Left colon (tissue), 2 donors: ENCODE data around the gene NRG3. TPM values are rescaled to one million over a fixed set of nuclear protein-coding genes. Genes with fewer than 3 reads are reported as not detected.

Source experiments
- ATAC-seq: fragments of 200-7000 bp; cut with Tn5 transposase; one replicate; pipeline ENCODE4 v1.9.1; 2020; ENCODE audit warnings: mild to moderate bottlenecking, moderate library complexity
- DNase-seq, 2 donors: peaks; one replicate each; pipeline ENCODE4 v3.0.0-alpha.2; 2020
- intact Hi-C, 2 donors: fragments of 100-400 bp; cut with DNase I in 1 of 2; cut with micrococcal nuclease in 1 of 2; formaldehyde crosslinking; loops; one replicate each; pipeline versions ENCODE4 v1.11.2 to v1.14.0; 2022; cut with DNase I, micrococcal nuclease
- total RNA-seq, 2 donors: library from RNA; stranded (reverse); fragmentation: NEBNext Ultra II Directional; extraction: Animal tissue kit (Norgen Biotek cat#: 25700); gene quantifications; one replicate each; pipeline ENCODE4 v1.2.1, GENCODE V29; 2021
- donor health status: DM: no; HTN: no; CAD: no.
- donor health status: DM: yes; HTN: yes; CAD: no.

Gene NRG3
- total RNA-seq, 2 donors from 2014 or later = 0.11 to 0.18 TPM

- ATAC-seq (no peak), DNase-seq (no peak)
- intact Hi-C loops = no loop called here
Observed at GRCh38 chr10:82472406-82473335, 597.7 kb downstream of the NRG3 start.

- ATAC-seq = no peak
- intact Hi-C loops = no loop called here
- DNase-seq = no peak
Observed at GRCh38 chr10:82477776-82478175, 602.8 kb downstream of the NRG3 start.

DNA sequence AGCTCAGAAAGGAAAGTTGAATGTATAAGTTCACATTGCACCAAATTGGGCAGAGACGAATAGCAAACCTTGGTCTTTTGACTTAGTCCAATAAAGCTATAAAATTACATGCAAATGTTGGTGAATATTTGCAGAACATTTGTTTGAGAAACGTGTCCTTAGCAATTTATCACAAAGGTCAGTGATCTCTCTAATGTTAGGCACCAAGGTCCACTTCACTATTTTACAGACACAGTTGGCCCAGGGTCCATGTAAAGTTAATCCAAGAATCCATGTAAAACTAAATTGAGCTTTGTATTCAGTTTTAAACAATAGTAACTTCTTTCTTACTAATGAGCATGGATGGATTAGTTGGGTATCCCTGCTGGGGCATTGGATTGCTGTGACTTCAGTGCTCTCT lies 617.7 kb downstream of the NRG3 start:
- DNase-seq (no peak), ATAC-seq (no peak)
- intact Hi-C loops = no loop called here

- ATAC-seq (no peak), DNase-seq (no peak)
- intact Hi-C loops = no loop called here
Observed at GRCh38 chr10:82496114-82496513, 621.1 kb downstream of the NRG3 start.

DNA sequence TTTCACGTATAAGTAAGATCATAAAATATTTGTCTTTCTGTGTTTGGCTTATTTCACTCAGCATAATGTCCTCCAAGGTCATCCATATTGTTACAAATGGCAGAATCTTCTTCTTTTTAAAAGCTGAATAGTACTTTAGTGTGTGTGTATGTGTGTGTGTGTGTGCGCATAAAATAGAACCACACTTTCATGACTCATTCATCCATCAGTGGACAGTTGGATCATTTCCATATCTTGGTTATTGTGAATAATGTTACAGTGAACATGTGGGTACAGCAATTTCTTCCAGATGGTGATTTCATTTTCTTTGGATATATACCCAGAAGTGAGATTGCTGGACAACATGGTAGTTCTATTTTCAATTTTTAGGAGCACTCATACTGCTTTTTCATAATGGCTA lies 622.4 kb downstream of the NRG3 start:
- intact Hi-C loops = no loop called here
- ATAC-seq (no peak), DNase-seq (no peak)

GRCh38 chr10:82498976-82499375 lies 624.0 kb downstream of the NRG3 start:
- ATAC-seq = no peak
- intact Hi-C loops = no loop called here
- DNase-seq = no peak

DNA sequence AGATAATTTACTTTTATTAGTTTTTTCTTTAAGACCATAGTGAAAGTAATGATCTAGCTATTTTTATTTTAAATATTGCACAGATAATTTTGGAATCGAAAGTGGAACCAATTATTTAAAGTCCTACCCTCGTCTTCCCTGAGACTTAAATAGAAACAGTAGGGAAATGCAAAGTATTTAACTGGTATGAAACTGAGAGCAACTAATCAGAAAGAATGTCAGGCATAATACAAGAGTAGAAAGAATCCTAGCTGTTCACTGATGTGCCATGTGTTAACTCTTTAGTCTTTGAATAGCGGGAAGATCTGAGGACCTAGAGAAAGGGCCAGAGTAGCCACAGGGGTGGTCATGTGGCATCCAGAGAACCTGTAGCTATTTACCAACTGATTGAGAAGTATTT lies 630.0 kb downstream of the NRG3 start:
- ATAC-seq (no peak), DNase-seq (no peak)
- intact Hi-C loops = no loop called here

DNA sequence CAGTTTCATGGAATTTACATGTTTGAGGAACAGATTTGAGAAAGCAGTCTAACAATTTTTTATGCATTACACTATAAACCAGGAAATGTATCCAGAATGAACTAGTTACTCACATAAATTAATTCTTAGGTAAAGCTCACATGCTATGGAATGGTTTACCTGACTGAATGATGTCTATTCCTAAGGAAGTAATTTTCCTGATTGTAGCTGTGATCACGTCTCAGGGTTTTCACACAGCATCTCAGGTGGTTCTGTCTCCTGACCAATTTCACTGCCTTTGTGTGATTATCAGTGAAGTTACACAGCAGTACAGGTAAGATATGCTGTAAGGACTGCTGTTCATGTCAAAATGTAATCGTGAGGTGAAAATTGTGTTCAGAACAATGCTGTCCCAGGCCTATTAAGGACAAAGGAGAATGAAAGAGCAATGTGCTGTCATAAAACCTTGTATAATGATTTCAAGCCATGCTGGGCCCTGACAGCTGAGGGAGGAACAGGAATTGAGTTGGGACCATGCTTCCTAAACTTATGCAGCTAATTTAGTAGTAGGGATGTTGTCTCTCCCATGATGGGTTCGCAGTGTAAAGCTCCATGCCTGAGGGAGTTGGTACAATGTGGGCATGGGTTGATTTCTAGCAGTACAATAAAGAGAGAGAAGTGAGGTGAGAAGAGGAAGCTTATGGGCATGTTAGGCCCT lies 631.8 kb downstream of the NRG3 start:
- intact Hi-C loops = no loop called here
- DNase-seq (no peak), ATAC-seq (no peak)

DNA sequence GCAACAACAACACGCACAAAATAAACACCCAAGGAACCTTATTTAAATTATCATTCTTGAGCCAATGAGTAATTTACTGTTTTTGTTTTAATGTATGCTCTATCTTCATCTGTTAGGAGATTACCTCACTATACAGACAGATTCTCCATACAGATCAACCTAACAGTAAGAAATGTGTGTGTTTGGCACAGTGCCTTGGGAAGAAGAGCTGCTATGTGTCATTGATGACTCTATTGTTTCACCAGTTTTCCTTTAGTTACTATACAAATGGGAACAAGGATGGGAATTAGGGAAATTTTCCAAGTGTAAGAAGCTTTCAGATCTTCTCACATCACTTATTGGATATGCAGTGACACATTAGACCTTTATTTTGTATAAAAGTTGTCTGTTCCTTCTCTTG lies 640.3 kb downstream of the NRG3 start:
- DNase-seq = no peak
- no peak for ATAC-seq
- intact Hi-C loops = no loop called here

GRCh38 chr10:82529062-82529461 lies 654.1 kb downstream of the NRG3 start:
- DNase-seq = no peak
- ATAC-seq = no peak
- intact Hi-C loops = no loop called here

GRCh38 chr10:82535457-82535856 lies 660.5 kb downstream of the NRG3 start:
- DNase-seq (no peak), ATAC-seq (no peak)
- intact Hi-C loops = no loop called here

DNA sequence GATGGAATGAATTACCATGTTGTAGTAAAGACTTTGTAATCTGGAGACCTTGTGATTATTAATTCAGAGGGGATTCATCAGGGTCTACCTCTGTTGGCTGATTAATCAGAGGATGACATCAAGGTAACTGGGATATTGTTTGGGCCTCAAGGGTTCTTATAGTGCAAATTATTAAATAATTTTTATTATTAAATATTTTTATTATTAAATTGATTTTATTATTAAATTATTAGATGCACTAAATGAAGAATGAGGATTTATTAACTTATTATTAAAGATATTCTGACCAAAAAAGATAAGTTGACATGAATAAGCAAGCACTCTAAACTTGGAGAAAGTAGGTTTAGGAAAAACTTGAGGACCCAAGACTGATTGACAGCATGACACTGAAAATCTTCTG lies 661.7 kb downstream of the NRG3 start:
- intact Hi-C loops = no loop called here
- ATAC-seq (no peak), DNase-seq (no peak)

DNA sequence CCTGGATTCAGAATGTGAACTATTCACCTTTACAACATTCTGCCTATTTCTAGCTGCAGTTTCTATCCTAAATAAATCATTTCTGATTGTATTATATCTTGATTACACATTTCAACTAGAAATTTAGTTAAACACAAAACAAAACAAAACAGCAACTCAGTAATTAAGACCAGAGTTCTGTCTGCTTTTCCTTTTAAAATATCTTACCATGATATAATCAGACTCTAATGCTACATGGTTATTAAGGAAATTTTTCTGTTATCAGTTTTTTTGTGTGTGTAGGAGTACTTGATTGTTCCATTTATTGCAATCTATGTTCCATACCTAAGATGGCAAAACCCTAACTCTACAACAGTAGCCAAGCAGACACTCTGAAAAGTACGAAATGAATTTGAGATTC lies 663.3 kb downstream of the NRG3 start:
- intact Hi-C loops = no loop called here
- DNase-seq (no peak), ATAC-seq (no peak)

DNA sequence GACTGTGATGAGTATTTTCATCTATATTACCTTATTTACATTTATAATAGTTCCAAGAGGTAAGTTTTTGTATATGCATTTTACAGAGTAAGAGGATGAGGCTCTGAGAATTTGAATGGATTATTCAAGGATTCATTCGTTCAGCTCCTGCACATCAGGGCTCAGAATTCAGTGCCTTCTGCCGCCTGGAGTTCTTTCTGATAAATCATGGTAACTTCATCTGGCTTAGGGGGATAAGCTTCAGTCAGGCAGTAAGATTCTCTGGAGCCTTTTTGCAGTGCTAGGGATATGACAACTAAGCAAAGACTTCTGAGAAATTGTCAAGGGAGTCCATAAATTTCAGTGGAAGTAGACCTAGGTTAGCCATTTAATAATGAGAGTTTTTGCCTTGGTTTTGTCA lies 668.6 kb downstream of the NRG3 start:
- ATAC-seq = no peak
- no peak for DNase-seq
- intact Hi-C loops = no loop called here

GRCh38 chr10:82544377-82544776 lies 669.4 kb downstream of the NRG3 start:
- DNase-seq (no peak), ATAC-seq (no peak)
- intact Hi-C loops = no loop called here

DNA sequence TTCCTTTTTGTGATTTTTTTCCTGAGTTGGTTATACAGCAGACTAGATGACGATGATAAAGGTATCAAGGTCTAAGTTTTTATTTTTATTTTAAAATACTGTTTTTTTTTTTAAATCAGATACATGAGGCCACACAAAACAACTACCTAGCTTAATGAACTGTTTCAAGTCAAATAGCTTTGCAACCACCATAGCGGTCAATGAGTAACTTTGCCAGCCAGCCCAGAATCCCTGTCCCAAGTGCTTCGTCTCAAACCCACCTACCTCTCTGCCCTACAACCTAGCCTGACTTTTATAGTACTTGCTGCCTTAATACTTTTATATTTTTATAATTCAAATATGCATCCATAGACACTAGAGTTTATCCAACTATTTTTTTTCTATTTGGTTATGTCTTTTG lies 676.5 kb downstream of the NRG3 start:
- DNase-seq (no peak), ATAC-seq (no peak)
- intact Hi-C loops = no loop called here

- intact Hi-C loops = no loop called here
- DNase-seq (no peak), ATAC-seq (no peak)
Observed at GRCh38 chr10:82552267-82552666, 677.3 kb downstream of the NRG3 start.

DNA sequence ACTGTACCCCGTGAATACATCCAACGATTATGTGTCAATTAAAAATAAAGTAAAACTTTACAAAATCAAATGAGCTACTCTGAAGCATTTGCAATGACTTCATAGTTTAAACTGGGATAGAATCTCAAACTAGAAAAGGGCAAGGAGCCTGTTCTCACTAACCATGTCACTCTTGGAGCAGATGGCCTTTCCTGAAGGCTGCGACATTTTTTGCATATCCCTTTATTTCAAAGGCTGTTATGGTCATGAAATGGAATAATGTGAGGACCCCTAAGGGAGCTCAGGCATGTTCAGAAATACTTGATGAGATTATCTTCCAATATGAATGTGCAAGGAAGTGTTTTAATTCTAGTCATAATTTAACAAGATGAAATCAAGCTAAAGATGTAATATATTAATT lies 679.4 kb downstream of the NRG3 start:
- no peak for ATAC-seq
- intact Hi-C loops = no loop called here

GRCh38 chr10:82558014-82558607 lies 683.1 kb downstream of the NRG3 start:
- no peak for ATAC-seq
- no peak for DNase-seq
- intact Hi-C loops = no loop called here

More for the DNA sequence above, 679.4 kb downstream of the NRG3 start:
- DNase-seq = no peak
